HepG2 (cell line): Measurements from ENCODE around the gene RBBP8NL. TPM values are rescaled to one million over a fixed set of nuclear protein-coding genes. Genes with fewer than 3 reads are reported as not detected.

ENCODE experiments used
- CBX1 ChIP-seq: IDR thresholded peaks from one replicate; pipeline ENCODE4 v1.6.1; 2016; ENCODE audit warnings: antibody characterized with exemption, low read depth
- CBX5 ChIP-seq: sonication (generic); formaldehyde crosslinking; IDR thresholded peaks from 2 replicates; pipeline ENCODE4 v1.4.0; 2020; ENCODE audit warnings: missing genetic modification reagents, borderline replicate concordance
- HNRNPLL ChIP-seq: fragments of 200-400 bp; formaldehyde crosslinking; IDR thresholded peaks from 2 replicates; pipeline ENCODE4 v1.6.1; 2017; ENCODE audit warnings: mild to moderate bottlenecking, low read depth, low read length; ENCODE audit not compliant: poor library complexity, severe bottlenecking
- NFIB ChIP-seq: sonication (generic); formaldehyde crosslinking; IDR thresholded peaks from 2 replicates; pipeline ENCODE4 v1.9.0; 2021; ENCODE audit warnings: missing genetic modification reagents, mild to moderate bottlenecking, borderline replicate concordance
- PHF20 ChIP-seq: sonication (generic); formaldehyde crosslinking; IDR thresholded peaks from 2 replicates; pipeline ENCODE4 v1.5.0; 2020; ENCODE audit warnings: mild to moderate bottlenecking, missing genetic modification reagents
- REPIN1 ChIP-seq: sonication (generic); formaldehyde crosslinking; IDR thresholded peaks from 2 replicates; pipeline ENCODE4 v1.8.0; 2022; ENCODE audit warnings: missing genetic modification reagents, low read depth, mild to moderate bottlenecking, borderline replicate concordance
- SRSF9 ChIP-seq: fragments of 200-400 bp; formaldehyde crosslinking; IDR thresholded peaks from 2 replicates; pipeline ENCODE4 v1.6.1; 2018; ENCODE audit warnings: borderline replicate concordance, mild to moderate bottlenecking, low read depth, low read length; ENCODE audit not compliant: insufficient read depth, poor library complexity, severe bottlenecking
- TMF1 ChIP-seq: sonication (generic); formaldehyde crosslinking; IDR thresholded peaks from 2 replicates; pipeline ENCODE4 v1.8.1; 2022; ENCODE audit warnings: low read depth, missing genetic modification reagents
- ZFAT ChIP-seq: sonication (generic); formaldehyde crosslinking; conservative IDR thresholded peaks from 2 replicates; pipeline ENCODE4 v1.8.1; 2023; ENCODE audit warnings: missing genetic modification reagents, inconsistent platforms
- ZNF253 ChIP-seq: sonication (generic); formaldehyde crosslinking; IDR thresholded peaks from 2 replicates; pipeline ENCODE4 v1.8.0; 2022; ENCODE audit warnings: mild to moderate bottlenecking, missing genetic modification reagents, borderline replicate concordance
- ZNF44 ChIP-seq: sonication (generic); formaldehyde crosslinking; IDR thresholded peaks from 2 replicates; pipeline ENCODE4 v1.5.1; 2020; ENCODE audit warnings: mild to moderate bottlenecking, missing genetic modification reagents
- ZNF614 ChIP-seq: IDR thresholded peaks from 2 replicates; pipeline ENCODE4 v1.6.1; 2018; ENCODE audit warnings: missing biosample characterization, missing genetic modification reagents, inconsistent platforms, borderline replicate concordance
- ZNF687 ChIP-seq: sonication (generic); formaldehyde crosslinking; IDR thresholded peaks from 2 replicates; pipeline ENCODE4 v1.5.1; 2020; ENCODE audit warnings: mild to moderate bottlenecking, missing genetic modification reagents, moderate library complexity
- ZNF691 ChIP-seq: sonication (generic); formaldehyde crosslinking; IDR thresholded peaks from 2 replicates; pipeline ENCODE4 v1.4.0; 2020; ENCODE audit warnings: missing genetic modification reagents, low read depth, mild to moderate bottlenecking, borderline replicate concordance
- ZNF775 ChIP-seq: sonication (generic); formaldehyde crosslinking; IDR thresholded peaks from 2 replicates; pipeline ENCODE4 v1.4.0; 2020; ENCODE audit warnings: missing genetic modification reagents, mild to moderate bottlenecking, moderate library complexity, borderline replicate concordance
- polyA plus RNA-seq, 8 experiments: library from polyadenylated mRNA; depleted of rRNA in 3 of 8; stranded (reverse) in 7 of 8; unstranded in 1 of 8; fragments of >200 nt; fragmentation: Illumina TruSeq in 4 of 8; extraction: Trizol in 4 of 8; gene quantifications; 2 replicates each; pipeline versions ENCODE4 v1.2.1 to v1.2.3, GENCODE V29; 2011 to 2016; ENCODE audit warnings: low read depth in 4 of 8, missing spikeins in 1 of 8, mixed read lengths in 1 of 8; ENCODE audit not compliant: insufficient read depth in 1 of 8
- total RNA-seq, 5 experiments: library from RNA; depleted of rRNA; stranded (reverse); fragments of >200 nt; fragmentation: Illumina TruSeq; extraction: Trizol; gene quantifications; 2 replicates each; pipeline ENCODE4 v1.2.3, GENCODE V29; 2016; ENCODE audit warnings: low read depth in 1 of 5
- TF ChIP-seq, protein P1 (sequence below): sonication (generic); formaldehyde crosslinking; IDR thresholded peaks from 2 replicates; pipeline ENCODE4 v1.4.0; 2020; ENCODE audit warnings: missing genetic modification reagents
- TF ChIP-seq, protein P2 (sequence below): sonication (generic); formaldehyde crosslinking; IDR thresholded peaks from 2 replicates; pipeline ENCODE4 v1.8.0; 2023; ENCODE audit warnings: mild to moderate bottlenecking, missing genetic modification reagents
- TF ChIP-seq, protein P3 (sequence below): IDR thresholded peaks from 2 replicates; pipeline ENCODE4 v1.6.1; 2018; ENCODE audit warnings: missing genetic modification reagents

The RBBP8NL gene
- total and polyA plus RNA-seq, 2 of the 13 experiments (the other 11 are each of a cell fraction or from before 2014, with no cell fraction given) = 0.69 to 0.86 TPM

GRCh38 chr20:62472138-62472940, 45.0 kb upstream of the RBBP8NL start (continued):
- TF ChIP-seq ZNF691 (CRISPR knock-in tag) (no peak; the same call in 1 of the 2 replicates), CBX5 (no peak), ZNF614 (CRISPR knock-in tag) (peak; percentile 37; the same call in 1 of the 2 replicates), PHF20 (no peak; the same call in 1 of the 2 replicates), HNRNPLL (peak; percentile 36), SRSF9 (no peak), TMF1 (no peak), ZNF687 (peak; percentile 88), NFIB (CRISPR knock-in tag) (no peak), ZNF253 (CRISPR knock-in tag) (0 out of 2 replicates have a peak, but pooled peaks have one; percentile 28), ZFAT (no peak), ZNF44 (CRISPR knock-in tag) (0 out of 2 replicates have a peak, but pooled peaks have one; percentile 54), CBX1 (no peak), ZNF775 (CRISPR knock-in tag) (no peak), REPIN1 (CRISPR knock-in tag) (0 out of 2 replicates have a peak, but pooled peaks have one; percentile 55)
- TF ChIP-seq, protein P1, sequence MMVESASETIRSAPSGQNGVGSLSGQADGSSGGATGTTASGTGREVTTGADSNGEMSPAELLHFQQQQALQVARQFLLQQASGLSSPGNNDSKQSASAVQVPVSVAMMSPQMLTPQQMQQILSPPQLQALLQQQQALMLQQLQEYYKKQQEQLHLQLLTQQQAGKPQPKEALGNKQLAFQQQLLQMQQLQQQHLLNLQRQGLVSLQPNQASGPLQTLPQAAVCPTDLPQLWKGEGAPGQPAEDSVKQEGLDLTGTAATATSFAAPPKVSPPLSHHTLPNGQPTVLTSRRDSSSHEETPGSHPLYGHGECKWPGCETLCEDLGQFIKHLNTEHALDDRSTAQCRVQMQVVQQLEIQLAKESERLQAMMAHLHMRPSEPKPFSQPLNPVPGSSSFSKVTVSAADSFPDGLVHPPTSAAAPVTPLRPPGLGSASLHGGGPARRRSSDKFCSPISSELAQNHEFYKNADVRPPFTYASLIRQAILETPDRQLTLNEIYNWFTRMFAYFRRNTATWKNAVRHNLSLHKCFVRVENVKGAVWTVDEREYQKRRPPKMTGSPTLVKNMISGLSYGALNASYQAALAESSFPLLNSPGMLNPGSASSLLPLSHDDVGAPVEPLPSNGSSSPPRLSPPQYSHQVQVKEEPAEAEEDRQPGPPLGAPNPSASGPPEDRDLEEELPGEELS = 0 out of 2 replicates have a peak, but pooled peaks have one; percentile 15
- TF ChIP-seq, protein P2, sequence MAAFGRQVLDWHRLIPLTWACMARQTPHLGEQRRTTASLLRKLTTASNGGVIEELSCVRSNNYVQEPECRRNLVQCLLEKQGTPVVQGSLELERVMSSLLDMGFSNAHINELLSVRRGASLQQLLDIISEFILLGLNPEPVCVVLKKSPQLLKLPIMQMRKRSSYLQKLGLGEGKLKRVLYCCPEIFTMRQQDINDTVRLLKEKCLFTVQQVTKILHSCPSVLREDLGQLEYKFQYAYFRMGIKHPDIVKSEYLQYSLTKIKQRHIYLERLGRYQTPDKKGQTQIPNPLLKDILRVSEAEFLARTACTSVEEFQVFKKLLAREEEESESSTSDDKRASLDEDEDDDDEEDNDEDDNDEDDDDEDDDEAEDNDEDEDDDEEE (CRISPR knock-in tag) = peak; percentile 83
- TF ChIP-seq, protein P3, sequence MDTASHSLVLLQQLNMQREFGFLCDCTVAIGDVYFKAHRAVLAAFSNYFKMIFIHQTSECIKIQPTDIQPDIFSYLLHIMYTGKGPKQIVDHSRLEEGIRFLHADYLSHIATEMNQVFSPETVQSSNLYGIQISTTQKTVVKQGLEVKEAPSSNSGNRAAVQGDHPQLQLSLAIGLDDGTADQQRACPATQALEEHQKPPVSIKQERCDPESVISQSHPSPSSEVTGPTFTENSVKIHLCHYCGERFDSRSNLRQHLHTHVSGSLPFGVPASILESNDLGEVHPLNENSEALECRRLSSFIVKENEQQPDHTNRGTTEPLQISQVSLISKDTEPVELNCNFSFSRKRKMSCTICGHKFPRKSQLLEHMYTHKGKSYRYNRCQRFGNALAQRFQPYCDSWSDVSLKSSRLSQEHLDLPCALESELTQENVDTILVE (CRISPR knock-in tag) = no peak
